Germinal center (tissue), 1 donor: ENCODE results near the gene HES4.
"Not testable (repeated sequence)": the region's sequence is repeated elsewhere in the genome, so short reads cannot be mapped to it uniquely, and the experiment has no call there.

Experiments
- DNase-seq: peaks from one replicate; pipeline ENCODE4 v3.0.0; 2012; ENCODE audit warnings: mixed read lengths, low spot score

HES4 gene

GRCh38 chr1:978835-979743, 20.8 kb downstream of the HES4 start:
- no peak for DNase-seq

DNA sequence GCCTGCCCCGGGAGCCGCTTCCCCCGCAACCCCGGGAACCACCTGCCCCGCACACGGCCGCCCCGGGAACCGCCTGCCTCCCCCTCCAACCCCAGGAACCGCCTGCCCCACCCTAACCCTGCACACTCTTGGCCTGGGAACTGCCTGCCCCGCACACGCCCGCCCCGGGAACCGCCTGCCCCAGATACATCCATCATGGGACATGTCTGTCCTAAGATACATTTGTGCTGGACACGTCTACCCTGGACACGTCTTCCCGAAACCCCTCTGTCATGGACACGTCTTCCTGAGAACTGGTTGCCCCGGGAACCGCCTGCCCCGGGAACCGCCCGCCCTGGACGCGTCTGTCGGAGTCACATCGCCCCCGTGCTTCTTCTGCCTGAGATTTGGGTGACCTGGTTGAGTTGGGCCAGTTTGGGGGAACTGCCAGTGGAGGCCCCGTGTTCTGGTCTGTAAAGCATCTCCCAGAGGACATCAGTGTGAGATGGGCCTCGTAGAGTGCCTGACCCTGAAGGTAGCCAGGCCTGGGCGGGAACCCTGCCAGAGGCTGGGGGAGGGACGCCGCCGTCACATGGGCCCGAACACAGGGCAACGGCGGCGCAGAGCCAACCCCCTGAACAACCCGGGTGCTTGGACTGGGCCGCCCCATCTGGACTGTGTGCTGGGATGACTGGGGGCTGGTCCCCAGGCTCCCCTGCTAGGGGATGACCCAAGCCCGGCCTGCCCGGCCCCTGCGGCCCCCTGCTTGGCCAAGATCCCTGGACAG, 21.6 kb downstream of the HES4 start:
- DNase-seq = no peak

- not testable (repeated sequence) for DNase-seq
Measured at GRCh38 chr1:976791-977190, 23.1 kb downstream of the HES4 start.

DNA sequence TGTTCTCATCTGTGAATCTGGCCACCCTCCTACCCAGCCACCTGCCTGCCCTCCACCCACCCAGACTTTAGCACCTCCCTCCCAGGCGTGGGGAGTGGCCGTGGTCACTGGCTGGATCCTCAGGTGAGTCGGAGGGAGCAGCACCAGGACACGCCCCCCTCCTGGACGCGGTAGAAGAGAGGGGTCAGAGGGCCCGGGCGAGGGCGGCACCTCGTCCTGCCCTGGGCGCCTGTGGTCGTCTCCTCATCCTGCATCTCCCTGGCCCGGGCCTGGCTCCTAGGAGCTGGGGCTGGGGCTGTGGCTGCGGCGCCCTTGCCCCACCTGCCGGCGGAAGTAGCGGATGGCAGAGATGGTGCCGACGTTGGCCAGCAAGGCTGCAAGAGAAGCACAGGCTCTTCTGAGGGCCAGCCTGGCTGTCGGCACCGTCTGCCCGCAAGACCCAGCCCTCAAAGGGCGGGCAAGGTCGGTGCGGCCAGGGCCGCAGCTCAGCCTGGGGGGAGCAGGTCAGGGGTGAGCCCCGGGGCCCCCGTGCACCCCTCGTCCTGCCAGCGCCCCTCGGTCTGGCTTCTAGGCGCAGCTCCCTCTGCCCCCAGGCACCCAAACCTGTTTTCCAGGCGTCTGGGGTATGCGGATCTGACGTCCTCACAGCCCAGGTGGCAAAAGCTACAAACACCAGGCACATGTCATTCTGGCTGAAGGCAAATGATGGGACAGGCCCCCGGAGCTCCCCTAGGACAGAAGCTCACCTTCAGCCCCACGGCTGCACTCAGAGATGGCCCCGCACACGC, 23.8 kb downstream of the HES4 start:
- peak; percentile 79 for DNase-seq

GRCh38 chr1:975365-975764, 24.5 kb downstream of the HES4 start:
- no peak for DNase-seq

DNA sequence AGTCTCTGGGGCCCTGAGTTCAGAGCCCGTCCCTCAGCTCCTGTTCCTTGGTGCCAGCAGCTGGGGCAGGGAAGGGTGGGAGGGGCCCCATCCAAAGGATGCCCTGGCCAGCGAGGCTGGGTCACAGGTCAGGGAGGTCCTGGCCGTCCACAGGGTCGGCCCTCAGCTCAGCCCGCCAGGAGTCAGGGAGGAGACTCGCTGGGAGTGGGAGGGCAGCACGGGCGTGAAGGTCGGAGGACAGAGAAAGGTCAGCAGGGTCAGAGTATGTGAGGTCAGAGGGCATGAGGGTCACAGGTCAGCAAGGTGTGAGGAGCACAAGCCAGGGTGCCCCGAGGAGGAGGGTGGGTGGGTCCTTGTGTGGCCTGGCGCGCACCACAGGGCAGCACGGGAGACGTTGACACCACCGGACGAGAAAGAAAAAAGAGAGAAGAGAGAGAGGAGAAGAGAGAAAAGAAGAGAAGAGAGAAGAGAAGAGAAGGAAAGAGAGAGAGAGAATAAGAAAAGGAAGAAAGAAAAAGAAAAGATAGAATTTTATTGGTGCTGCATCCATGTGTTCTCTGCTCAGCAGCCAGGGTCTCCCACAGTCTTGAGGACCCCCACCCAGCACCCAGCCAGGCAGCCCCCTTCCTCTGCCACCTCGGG, 25.1 kb downstream of the HES4 start:
- DNase-seq = no peak

- no peak for DNase-seq
Measured at GRCh38 chr1:974293-974640, 25.6 kb downstream of the HES4 start.

- no peak for DNase-seq
Measured at GRCh38 chr1:973459-974292, 26.2 kb downstream of the HES4 start.

GRCh38 chr1:972726-973458, 27.0 kb downstream of the HES4 start:
- DNase-seq = no peak

- DNase-seq = no peak
Measured at GRCh38 chr1:971751-972506, 28.0 kb downstream of the HES4 start.

- no peak for DNase-seq
Measured at GRCh38 chr1:970973-971730, 28.7 kb downstream of the HES4 start.

DNA sequence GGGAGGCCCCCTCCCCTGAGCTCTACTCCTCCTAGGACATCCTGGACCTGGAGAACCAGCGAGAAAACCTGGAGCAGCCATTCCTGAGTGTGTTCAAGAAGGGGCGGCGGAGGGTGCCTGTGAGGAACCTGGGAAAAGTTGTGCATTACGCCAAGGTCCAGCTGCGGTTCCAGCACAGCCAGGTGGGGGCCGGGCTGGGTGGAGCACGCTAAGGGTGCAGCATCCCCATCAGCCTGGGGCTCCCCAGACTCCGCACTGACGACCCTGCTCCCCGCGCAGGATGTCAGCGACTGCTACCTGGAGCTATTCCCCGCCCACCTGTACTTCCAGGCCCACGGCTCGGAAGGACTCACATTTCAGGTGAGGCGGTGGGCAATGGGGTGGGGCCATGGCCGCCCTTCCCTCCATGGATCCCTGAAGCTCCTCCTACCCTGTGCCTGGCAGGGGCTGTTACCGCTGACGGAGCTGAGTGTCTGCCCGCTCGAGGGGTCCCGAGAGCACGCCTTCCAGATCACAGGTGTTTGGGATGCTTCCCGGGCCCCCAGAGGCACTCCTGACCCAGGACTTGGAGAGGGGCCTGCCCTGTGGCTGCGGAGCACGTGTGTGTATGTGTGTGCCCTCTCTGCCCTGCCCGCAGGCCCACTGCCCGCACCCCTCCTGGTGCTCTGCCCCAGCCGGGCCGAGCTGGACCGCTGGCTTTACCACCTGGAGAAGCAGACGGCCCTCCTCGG, 29.5 kb downstream of the HES4 start:
- DNase-seq = no peak

GRCh38 chr1:969260-969855, 30.5 kb downstream of the HES4 start:
- no peak for DNase-seq

DNA sequence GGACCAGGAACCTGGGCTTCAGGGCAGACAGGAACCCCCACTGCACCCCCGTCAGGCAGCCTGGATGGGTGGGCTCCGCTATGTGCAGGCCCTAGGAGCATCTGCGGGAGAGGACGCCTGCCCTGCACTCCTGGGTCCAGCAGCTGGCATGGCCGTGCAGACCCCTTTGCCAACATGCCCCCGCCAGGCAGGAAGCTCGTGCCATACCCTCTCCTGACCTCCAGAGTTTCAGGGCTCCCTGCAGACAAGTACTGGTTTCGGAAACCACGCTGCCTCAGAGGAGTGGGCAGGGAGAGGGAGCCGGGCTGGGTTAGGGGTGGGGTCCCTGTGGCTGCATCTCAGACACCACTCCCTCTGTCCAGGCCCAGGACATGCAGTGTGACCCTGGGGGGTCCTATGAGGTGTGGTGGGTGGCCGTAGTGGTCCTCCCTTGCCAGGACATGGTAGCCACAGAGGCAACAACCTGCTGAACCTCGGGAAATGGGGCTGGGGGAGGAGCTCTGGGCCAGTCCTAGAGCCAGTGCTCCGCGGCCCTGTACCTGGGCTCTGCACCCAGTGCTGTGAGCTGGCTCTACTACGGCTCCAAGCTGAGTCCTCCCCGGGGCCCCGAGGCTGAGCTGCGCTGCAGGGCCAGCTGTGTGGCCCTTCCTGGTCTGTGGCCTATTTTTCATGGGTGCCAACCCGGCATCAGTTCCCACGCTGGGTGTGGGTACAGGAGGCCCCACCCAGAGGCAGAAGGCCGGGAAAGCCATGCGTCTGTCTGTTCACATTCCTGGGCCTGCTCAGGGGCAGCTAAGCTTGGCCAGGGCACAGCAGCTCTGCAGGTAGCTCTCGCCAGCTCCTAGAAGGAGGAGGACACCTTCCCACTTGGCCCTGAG, 32.2 kb downstream of the HES4 start:
- no peak for DNase-seq

DNA sequence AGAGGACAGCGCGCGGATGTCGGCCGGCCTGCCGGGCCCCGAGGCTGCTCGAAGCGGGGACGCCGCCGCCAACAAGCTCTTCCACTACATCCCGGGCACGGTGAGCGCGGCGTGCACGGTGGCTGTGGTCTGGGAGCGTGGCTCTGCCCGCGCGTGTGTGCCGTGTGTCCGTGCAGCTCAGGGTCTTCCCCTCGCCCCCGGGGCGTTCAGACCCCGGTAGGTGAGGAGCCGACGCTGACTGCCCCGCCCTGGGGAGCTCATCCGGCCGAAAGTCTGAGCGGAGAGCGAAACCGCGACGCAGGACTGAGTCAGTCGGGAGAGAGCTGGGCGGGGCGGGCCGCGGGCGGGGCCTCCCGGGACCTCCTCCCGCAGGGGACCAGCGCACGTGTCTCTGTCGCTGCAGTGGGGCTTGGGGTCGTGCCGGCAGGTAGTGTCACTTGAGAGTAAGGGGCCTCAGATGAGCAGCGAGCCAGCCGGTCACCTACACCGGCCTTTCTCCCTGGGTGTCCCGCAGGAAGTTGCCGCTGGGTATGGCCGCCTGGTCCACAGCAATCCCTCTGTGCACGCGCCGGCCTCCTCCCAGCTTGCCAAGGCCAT, 33.1 kb downstream of the HES4 start:
- peak; percentile 68 for DNase-seq

GRCh38 chr1:966135-966703, 33.7 kb downstream of the HES4 start, which contains the start of gene PLEKHN1:
TSS of gene PLEKHN1 (plus strand) at chr1:966482. CDS start at chr1:966532, 50 bp downstream.
- no peak for DNase-seq
